ENCODE measurements around the gene EDRF1.
"Not testable (repeated sequence)": the region's sequence is repeated elsewhere in the genome, so short reads cannot be mapped to it uniquely, and the experiment has no call there.

The EDRF1 gene

GRCh38 chr10:125719173-125720001, at the start of gene EDRF1:
Gene EDRF1 (plus strand): TSS chr10:125719709. CDS start chr10:125719808, 99 bp downstream.
- DNase-seq, result peak; percentile 84 to 97

- no peak for DNase-seq
Observed at GRCh38 chr10:125672884-125673283, 46.6 kb upstream of the EDRF1 start.

- DNase-seq, result no peak
Observed at GRCh38 chr10:125679436-125679835, 40.1 kb upstream of the EDRF1 start.

GRCh38 chr10:125683063-125683462, 36.4 kb upstream of the EDRF1 start, which contains the start of gene TEX36:
Gene TEX36 (minus strand): TSS chr10:125683163. CDS start chr10:125682989, 174 bp downstream.
- no peak for DNase-seq

GRCh38 chr10:125683821-125684220, 35.7 kb upstream of the EDRF1 start:
- DNase-seq, result no peak

- DNase-seq, result no peak
Observed at GRCh38 chr10:125684581-125684980, 34.9 kb upstream of the EDRF1 start.

GRCh38 chr10:125687507-125688185, 31.9 kb upstream of the EDRF1 start:
- DNase-seq, result no peak

GRCh38 chr10:125689955-125690569, 29.4 kb upstream of the EDRF1 start:
- DNase-seq, result no peak

- no peak for DNase-seq
Observed at GRCh38 chr10:125691160-125691981, 28.1 kb upstream of the EDRF1 start.

- DNase-seq, result no peak
Observed at GRCh38 chr10:125692196-125692595, 27.3 kb upstream of the EDRF1 start.

GRCh38 chr10:125692601-125693523, 26.6 kb upstream of the EDRF1 start:
- no peak for DNase-seq

- no peak for DNase-seq
Observed at GRCh38 chr10:125693524-125693847, 26.0 kb upstream of the EDRF1 start.

GRCh38 chr10:125694883-125695282, 24.6 kb upstream of the EDRF1 start:
- no peak for DNase-seq

- DNase-seq, result not testable (repeated sequence)
Observed at GRCh38 chr10:125696884-125697283, 22.6 kb upstream of the EDRF1 start.

- no peak for DNase-seq
Observed at GRCh38 chr10:125698481-125698998, 21.0 kb upstream of the EDRF1 start.

GRCh38 chr10:125699562-125700143, 19.9 kb upstream of the EDRF1 start:
- no peak for DNase-seq

- DNase-seq, result no peak
Observed at GRCh38 chr10:125700355-125700911, 19.1 kb upstream of the EDRF1 start.

GRCh38 chr10:125707541-125708468, 11.7 kb upstream of the EDRF1 start:
- DNase-seq, result no peak

GRCh38 chr10:125708971-125709503, 10.5 kb upstream of the EDRF1 start:
- no peak for DNase-seq
